Cardiac muscle cell (in vitro differentiated cells and primary cell): Measurements from ENCODE around the gene ITGB1BP1. TPM values are rescaled to one million over a fixed set of nuclear protein-coding genes. Genes with fewer than 3 reads are reported as not detected.
A peak's percentile ranks its signal among the peaks of the same experiment; 100 is the strongest.

ENCODE experiments used
- DNase-seq, 2 donors: peaks; one replicate each; pipeline versions ENCODE4 v3.0.0 to v3.0.0-alpha.2; 2010 to 2017; ENCODE audit warnings: low read depth in 1 of 2, low spot score in 1 of 2
- H3K27ac ChIP-seq: fragments of 200-600 bp; sonication (generic); 2 replicates; pipeline ENCODE4 v1.5.1; 2016
- H3K27me3 ChIP-seq: fragments of 200-600 bp; sonication (generic); 2 replicates; pipeline ENCODE4 v1.6.0; 2016; ENCODE audit warnings: control low read depth
- H3K36me3 ChIP-seq: fragments of 200-600 bp; sonication (generic); 2 replicates; pipeline ENCODE4 v1.5.1; 2016; ENCODE audit warnings: control low read depth
- H3K4me1 ChIP-seq: fragments of 200-600 bp; sonication (generic); 2 replicates; pipeline ENCODE4 v1.8.1; 2017; ENCODE audit warnings: low read depth, mild to moderate bottlenecking, mixed run types
- H3K4me3 ChIP-seq: fragments of 200-600 bp; sonication (generic); 2 replicates; pipeline ENCODE4 v1.5.1; 2016; ENCODE audit warnings: mild to moderate bottlenecking
- H3K9me3 ChIP-seq: fragments of 200-600 bp; sonication (generic); 2 replicates; pipeline ENCODE4 v1.5.1; 2017; ENCODE audit warnings: low read depth, mild to moderate bottlenecking, control low read depth
- CTCF ChIP-seq: IDR thresholded peaks from 2 replicates; pipeline ENCODE4 v1.5.1; 2012; ENCODE audit warnings: low read depth, mild to moderate bottlenecking, low read length
- polyA plus RNA-seq: library from polyadenylated mRNA; unstranded; fragments of >200 nt; fragmentation: Nextera tagmentation; extraction: Ambion mirVana; gene quantifications from 2 replicates; pipeline ENCODE4 v1.2.1, GENCODE V29; 2016
- total RNA-seq: library from RNA; depleted of rRNA; stranded (reverse); fragments of >200 nt; gene quantifications from 2 replicates; pipeline ENCODE4 v1.2.3, GENCODE V29; 2016

The ITGB1BP1 gene
- total and polyA plus RNA-seq, 2 experiments from 2014 or later = 30.9 to 138 TPM

- H3K27ac ChIP-seq = no peak overlapping the region
- DNase-seq = no peak
- no peaks in the 10 kb centered on the region for H3K4me1 ChIP-seq
- H3K27me3 ChIP-seq = no peaks in the 10 kb centered on the region
- no peak for TF ChIP-seq CTCF
- no peaks in the 10 kb centered on the region for H3K36me3 ChIP-seq
- H3K9me3 ChIP-seq = no peaks in the 10 kb centered on the region
- no peak overlapping the region for H3K4me3 ChIP-seq
These were observed 10.5 kb downstream of the ITGB1BP1 start for GRCh38 chr2:9412781-9413180.

- Histone ChIP-seq H3K36me3 (peaks cover 6% of the 10 kb centered on the region), H3K4me3 (no peak overlapping the region), H3K4me1 (no peaks in the 10 kb centered on the region), H3K27ac (no peak overlapping the region), H3K9me3 (no peaks in the 10 kb centered on the region), H3K27me3 (no peaks in the 10 kb centered on the region)
- no peak for TF ChIP-seq CTCF
- DNase-seq = no peak
These were observed 13.2 kb downstream of the ITGB1BP1 start for GRCh38 chr2:9410108-9410507.

GRCh38 chr2:9408641-9409151, 14.6 kb downstream of the ITGB1BP1 start:
- no peak for DNase-seq
- no peaks in the 10 kb centered on the region for H3K27me3 ChIP-seq
- H3K9me3 ChIP-seq = no peaks in the 10 kb centered on the region
- peaks cover 6% of the 10 kb centered on the region for H3K36me3 ChIP-seq
- no peaks in the 10 kb centered on the region for H3K4me1 ChIP-seq
- no peak for TF ChIP-seq CTCF
- no peak overlapping the region for H3K4me3 ChIP-seq
- no peak overlapping the region for H3K27ac ChIP-seq

GRCh38 chr2:9407363-9407811, 15.9 kb downstream of the ITGB1BP1 start:
- Histone ChIP-seq H3K9me3 (no peaks in the 10 kb centered on the region), H3K27ac (peak overlapping the region; percentile 67), H3K36me3 (peaks cover 6% of the 10 kb centered on the region), H3K4me1 (no peaks in the 10 kb centered on the region), H3K27me3 (no peaks in the 10 kb centered on the region), H3K4me3 (no peak overlapping the region)
- DNase-seq = no peak
- no peak for TF ChIP-seq CTCF

- peaks cover 6% of the 10 kb centered on the region for H3K36me3 ChIP-seq
- no peaks in the 10 kb centered on the region for H3K9me3 ChIP-seq
- no peak for TF ChIP-seq CTCF
- H3K27ac ChIP-seq = peak overlapping the region; percentile 67
- DNase-seq = no peak
- H3K27me3 ChIP-seq = no peaks in the 10 kb centered on the region
- H3K4me3 ChIP-seq = no peak overlapping the region
- no peaks in the 10 kb centered on the region for H3K4me1 ChIP-seq
These were observed 16.6 kb downstream of the ITGB1BP1 start for GRCh38 chr2:9406529-9407362.
